Stimulated activated naive CD4-positive, alpha-beta T cell (primary cell): Measurements from ENCODE around the gene MALT1.
"Not testable (repeated sequence)": the region's sequence is repeated elsewhere in the genome, so short reads cannot be mapped to it uniquely, and the experiment has no call there.

Experiments used
- DNase-seq, 6 experiments: peaks; one replicate each; lab custom pipeline; 2025; lab: John Stamatoyannopoulos, UW

The MALT1 gene

DNA sequence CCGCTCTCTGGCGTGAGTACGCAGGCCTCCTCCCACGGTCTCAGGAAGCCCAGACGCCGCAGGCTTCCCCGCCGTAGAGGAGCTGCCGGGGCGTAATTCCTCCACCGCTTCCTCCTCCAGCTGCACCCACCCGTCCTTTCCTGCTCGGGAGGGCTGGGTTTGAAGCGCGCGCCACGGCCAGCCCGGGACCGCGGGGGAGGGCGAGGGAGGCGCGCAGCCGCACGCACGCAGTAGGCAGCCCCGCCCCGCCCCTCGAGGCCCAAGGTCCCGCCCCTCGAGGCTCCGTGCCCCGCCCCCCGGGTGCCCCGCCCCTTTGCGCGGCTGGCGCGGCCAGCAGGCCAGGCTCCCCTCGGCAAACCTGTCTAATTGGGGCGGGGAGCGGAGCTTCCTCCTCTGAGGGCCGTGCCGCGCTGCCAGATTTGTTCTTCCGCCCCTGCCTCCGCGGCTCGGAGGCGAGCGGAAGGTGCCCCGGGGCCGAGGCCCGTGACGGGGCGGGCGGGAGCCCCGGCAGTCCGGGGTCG lies at the start of gene MALT1:
MALT1 (plus strand) TSS at position 355 of the 521 bp plus-strand sequence. CDS start 179 bp downstream, outside the sequence.
- DNase-seq = peak; percentile 92 to 95 (median 94)

DNA sequence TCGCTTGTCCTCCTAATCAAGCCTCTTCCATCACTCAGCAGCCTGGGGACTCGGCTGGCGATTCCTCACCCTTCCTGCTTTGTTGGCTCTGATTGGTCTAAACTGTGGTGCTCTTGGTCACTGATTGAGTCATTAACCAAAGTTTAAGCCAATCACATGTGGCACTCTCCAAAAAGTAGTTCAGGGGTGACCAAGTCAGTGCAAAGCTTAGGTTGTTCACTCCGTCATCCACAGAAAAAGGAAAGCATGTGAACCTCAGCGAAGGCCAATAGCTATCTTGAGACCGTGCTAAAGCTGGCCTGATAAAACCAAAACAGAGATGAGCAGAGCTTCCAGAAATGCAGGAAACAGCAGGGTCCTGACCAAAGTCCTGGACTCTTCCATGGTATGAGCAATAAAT lies 47.3 kb upstream of the MALT1 start:
- no peak for DNase-seq

- no peak for DNase-seq
Measured at GRCh38 chr18:58625839-58626238, 45.4 kb upstream of the MALT1 start.

- DNase-seq = no peak
Measured at GRCh38 chr18:58630071-58630470, 41.2 kb upstream of the MALT1 start.

GRCh38 chr18:58631301-58631700 lies 40.0 kb upstream of the MALT1 start:
- DNase-seq = no peak

DNA sequence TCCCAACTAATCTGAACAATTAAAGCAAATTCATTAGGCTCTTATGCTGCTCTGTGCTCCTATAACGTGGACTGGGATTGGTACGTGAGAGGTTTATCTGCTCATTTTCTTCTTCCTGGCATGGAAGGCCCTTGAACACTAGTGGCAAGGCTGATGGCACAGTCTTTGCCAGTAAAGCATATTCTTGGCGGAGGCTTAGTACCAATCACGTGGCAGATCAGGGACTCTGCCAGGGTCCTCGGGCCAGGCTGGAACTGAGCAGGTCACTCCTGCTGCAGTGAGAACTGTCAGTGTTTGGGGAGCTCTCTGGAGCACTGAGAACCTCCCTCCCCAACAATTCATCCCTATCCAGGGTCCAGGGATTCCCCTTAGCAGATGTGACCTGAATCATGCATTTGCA lies 38.7 kb upstream of the MALT1 start:
- no peak for DNase-seq

DNA sequence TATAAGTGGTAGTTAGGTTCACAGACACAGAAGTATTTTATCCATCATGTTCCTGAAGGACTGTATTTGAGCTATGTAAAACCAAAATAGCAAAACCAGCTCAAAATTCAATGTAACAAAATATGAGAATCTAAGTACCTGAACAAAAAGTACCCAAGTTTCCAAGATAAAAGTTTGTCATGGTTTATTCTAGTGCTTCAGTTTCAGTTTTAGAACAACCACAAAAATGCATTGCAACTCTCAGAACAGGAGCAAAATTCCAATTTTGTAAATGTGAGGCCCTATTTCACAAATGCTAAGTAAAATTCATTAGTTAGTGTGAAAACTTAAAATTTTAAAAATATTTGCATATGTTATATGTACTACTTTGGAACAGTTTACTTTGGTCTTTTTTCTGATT lies 37.4 kb upstream of the MALT1 start:
- DNase-seq = no peak

DNA sequence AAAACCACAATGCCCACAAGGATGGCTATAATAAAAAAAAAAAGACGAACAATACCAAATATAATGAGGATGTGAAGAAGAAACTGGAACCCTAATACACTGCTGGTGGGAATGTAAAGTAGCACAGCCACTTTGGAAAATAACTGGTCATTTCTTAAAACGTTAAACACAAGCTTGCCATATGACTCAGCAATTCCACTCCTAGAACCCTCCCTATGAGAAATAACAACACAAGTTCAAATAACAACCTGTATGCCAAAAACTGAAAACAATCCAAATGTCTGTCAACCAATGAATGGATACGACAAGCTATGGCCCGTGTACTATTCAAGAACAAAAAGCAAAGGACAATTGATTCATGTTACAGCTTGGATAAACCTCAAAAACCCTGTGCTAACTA lies 35.4 kb upstream of the MALT1 start:
- DNase-seq = no peak

DNA sequence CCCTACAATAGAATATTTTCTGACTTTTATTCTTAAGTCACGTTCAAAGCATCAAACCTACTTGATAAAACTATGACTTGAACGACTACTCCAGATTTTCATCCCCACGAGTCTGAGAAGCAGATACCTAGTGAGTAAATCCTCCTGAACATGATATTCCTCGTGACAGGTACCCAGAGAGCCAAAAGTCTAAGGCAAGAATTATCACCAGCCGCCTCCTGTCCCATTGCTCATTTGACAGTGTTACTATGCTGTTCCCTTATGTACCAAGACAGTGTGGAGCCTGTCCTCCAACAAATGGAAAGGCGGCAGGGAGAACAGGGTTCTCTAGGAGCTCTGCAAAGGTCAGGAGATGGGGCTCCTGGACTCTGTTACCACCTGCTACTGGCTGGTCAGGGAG lies 34.1 kb upstream of the MALT1 start:
- no peak for DNase-seq

DNA sequence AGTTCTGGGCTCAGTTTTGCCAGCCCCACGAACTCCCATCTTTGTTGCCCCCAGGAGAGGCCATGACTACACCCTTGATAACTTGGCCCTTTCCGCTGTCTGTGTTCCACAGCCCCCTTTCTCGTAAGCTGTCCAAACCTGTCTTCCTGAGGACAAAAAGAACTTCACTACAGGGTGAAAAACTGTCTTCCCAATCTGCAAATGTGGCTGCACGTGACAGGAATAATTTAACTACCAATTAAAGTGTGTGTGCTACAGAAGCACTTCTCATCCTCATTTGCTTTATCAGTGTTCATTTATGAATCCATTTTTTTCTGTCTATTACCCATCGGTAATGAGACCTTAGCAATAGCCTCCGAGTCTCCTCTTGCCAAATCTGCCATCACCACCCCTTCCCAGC lies 33.3 kb upstream of the MALT1 start:
- no peak for DNase-seq

DNA sequence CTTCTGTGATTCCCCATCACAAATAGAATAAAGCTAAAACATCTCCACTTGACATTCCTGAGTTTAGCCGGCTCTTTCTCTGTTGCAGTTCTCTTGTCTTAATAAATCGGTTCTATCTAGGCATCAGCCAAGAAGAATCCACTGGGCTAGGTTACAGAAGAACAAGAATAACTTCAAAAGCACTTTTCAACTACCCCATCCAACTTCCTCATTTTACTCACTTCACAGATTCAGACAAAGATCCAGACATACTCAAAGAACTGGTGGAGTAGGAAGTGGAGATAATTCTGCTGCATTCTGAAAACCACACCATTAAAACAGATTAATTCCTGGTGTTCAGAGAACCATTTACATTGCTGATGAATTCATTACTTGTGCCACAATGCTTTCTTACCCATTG lies 32.8 kb upstream of the MALT1 start:
- DNase-seq = no peak

DNA sequence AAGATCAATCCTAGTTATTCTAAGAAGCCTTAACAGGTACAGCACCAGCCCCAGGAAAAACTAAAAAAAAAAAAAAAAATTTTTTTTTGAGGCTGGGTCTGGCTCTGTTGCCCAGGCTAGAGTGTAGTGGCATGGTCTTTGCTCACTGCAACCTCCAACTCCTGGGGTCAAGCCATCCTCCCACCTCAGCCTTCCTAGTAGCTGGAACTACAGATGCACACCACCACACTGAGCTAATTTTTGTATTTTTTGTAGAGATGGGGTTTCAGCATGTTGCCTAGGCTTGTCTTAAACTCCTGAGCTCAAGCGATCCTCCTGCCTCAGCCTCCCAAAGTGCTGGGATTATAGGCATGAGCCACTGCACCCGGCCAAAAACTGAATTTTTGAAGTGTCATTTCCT lies 32.0 kb upstream of the MALT1 start:
- no peak for DNase-seq

DNA sequence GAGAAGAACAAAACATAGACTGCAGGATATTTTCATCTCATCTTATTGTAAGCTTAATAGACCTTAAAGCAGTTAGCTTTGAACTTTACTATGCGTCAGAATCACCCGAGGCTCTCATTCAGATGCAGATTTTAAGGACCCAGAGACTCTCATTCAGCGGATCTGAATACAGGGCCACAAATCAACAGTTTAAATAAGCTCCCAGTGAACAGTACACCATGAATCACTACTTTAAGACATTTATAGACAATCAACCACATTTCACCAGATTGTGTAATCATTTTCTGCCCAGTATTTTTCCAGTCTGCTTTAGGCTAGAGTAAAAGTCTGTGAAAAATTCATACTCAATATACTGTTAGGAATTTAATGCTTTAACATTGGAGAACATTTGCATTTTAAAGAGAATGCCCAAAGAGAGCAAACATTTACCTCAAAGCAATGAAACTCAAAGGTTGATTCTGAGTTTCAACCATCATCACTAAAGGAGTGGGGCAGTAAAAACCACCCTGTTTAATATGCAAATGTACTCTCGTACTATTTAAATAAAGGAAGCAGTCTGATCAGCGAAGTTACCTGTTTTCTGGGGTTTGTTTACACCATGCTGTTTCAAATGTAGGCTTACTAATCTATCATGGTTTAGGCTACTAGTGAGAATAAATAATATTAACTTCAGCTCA lies 31.4 kb upstream of the MALT1 start:
- DNase-seq = no peak

DNA sequence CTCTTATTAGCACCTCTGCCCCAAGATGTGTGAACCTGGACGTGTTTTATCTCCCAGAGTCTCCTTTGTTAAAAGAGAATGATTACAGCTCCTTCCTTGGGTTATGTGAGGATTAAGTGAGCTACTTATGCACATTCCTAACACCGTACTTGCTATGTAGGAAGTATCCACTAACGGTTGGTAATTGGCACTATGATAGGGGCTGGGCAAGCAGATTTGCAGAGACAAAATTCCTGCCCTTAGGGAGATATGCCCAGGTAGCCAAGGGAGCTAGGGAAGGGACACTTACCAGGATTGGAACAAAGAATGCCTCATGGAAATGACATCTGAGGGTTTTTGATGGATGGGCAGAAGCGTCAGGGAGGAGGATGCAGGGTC lies 30.8 kb upstream of the MALT1 start:
- DNase-seq = no peak

GRCh38 chr18:58640891-58641610 lies 30.2 kb upstream of the MALT1 start:
- no peak for DNase-seq

DNA sequence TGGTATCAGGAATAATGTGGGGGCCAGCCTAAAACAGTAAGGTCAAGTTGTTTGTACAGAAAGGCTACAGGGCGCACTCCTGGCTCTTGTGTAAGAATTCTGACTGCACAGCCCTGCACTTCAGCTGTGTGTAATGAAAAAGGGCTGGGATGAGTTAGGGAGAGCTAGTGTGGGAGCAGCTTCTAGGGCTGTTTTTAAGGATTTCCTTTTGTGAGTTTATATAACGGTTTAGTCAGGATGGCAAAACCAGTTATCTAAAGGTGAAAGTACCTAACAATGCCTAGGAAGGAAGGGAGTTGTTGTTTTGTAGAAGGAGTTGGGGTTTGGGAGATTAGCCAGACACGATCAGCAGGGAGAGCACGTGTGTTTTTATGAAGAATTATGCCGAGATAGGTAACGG lies 27.7 kb upstream of the MALT1 start:
- not testable (repeated sequence) for DNase-seq

GRCh38 chr18:58645398-58645797 lies 25.9 kb upstream of the MALT1 start:
- no peak for DNase-seq

DNA sequence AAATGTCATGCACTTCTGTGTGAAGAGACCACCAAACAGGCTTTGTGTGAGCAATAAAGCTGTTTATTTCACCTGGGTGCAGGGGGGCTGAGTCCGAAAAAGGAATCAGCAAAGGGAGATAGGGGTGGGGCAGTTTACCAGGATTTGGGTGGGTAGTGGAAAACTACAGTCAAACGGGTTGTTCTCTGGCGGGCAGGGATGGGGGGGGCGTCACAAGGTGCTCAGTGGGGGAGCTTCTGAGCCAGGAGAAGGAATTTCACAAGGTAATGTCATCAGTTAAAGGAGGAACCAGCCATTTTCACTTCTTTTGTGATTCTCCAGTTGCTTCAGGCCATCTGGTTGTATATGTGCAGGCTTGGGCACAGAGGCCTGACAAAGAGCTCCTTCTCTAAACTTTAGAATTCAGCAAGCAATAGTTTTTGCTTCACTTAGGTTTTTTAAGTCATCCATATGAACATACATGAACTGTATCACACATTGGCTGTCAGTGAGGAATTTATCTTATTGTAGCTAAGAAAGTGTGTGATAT lies 24.9 kb upstream of the MALT1 start:
- DNase-seq = no peak

- DNase-seq = peak in 5 of 6 experiments; percentile 1 to 49 (median 6)
Measured at GRCh38 chr18:58649966-58650816, 21.1 kb upstream of the MALT1 start.

GRCh38 chr18:58650830-58651229 lies 20.4 kb upstream of the MALT1 start:
- not testable (repeated sequence) for DNase-seq

GRCh38 chr18:58653144-58653722 lies 18.0 kb upstream of the MALT1 start:
- DNase-seq = not testable (repeated sequence)
